CD4-positive, alpha-beta T cell treated with Interleukin-12 subunit alpha and Interleukin-12 subunit beta, for 1 hour (primary cell): Measurements from ENCODE around the gene PADI1.

ENCODE experiments used
- DNase-seq: peaks from one replicate; pipeline ENCODE4 v3.0.0-alpha.2; 2020

PADI1 gene

GRCh38 chr1:17198476-17199258 is 6.3 kb upstream of the PADI1 start:
- DNase-seq = no peak

- no peak for DNase-seq
Measured at GRCh38 chr1:17199267-17200044, 5.5 kb upstream of the PADI1 start.

- no peak for DNase-seq
Measured at GRCh38 chr1:17200246-17200645, 4.7 kb upstream of the PADI1 start.

- no peak for DNase-seq
Measured at GRCh38 chr1:17200756-17201155, 4.2 kb upstream of the PADI1 start.

GRCh38 chr1:17201201-17202021 is 3.5 kb upstream of the PADI1 start:
- DNase-seq = peak; percentile 51

- DNase-seq = no peak
Measured at GRCh38 chr1:17205652-17206051, 724 bp downstream of the PADI1 start.

GRCh38 chr1:17206196-17206595 is 1.3 kb downstream of the PADI1 start:
- no peak for DNase-seq

- DNase-seq = peak; percentile 5
Measured at GRCh38 chr1:17207046-17207445, 2.1 kb downstream of the PADI1 start.

- no peak for DNase-seq
Measured at GRCh38 chr1:17207540-17207939, 2.6 kb downstream of the PADI1 start.

- peak; percentile 40 for DNase-seq
Measured at GRCh38 chr1:17207966-17208418, 3.1 kb downstream of the PADI1 start.

GRCh38 chr1:17208546-17208945 is 3.6 kb downstream of the PADI1 start:
- DNase-seq = no peak

GRCh38 chr1:17209430-17209829 is 4.5 kb downstream of the PADI1 start:
- no peak for DNase-seq

- DNase-seq = no peak
Measured at GRCh38 chr1:17210176-17210575, 5.2 kb downstream of the PADI1 start.

GRCh38 chr1:17211377-17211776 is 6.4 kb downstream of the PADI1 start:
- no peak for DNase-seq

GRCh38 chr1:17212009-17212408 is 7.1 kb downstream of the PADI1 start:
- DNase-seq = no peak

GRCh38 chr1:17212487-17213121 is 7.7 kb downstream of the PADI1 start:
- peak; percentile 73 for DNase-seq

GRCh38 chr1:17213148-17213781 is 8.3 kb downstream of the PADI1 start:
- no peak for DNase-seq

GRCh38 chr1:17213782-17214148 is 8.8 kb downstream of the PADI1 start:
- no peak for DNase-seq

- DNase-seq = no peak
Measured at GRCh38 chr1:17214876-17215544, 10.1 kb downstream of the PADI1 start.

GRCh38 chr1:17215545-17215890 is 10.6 kb downstream of the PADI1 start:
- no peak for DNase-seq

GRCh38 chr1:17216078-17216477 is 11.2 kb downstream of the PADI1 start:
- DNase-seq = no peak

- DNase-seq = no peak
Measured at GRCh38 chr1:17217607-17218006, 12.7 kb downstream of the PADI1 start.
